ENCODE results near the gene IRF8. TPM values are rescaled to one million over a fixed set of nuclear protein-coding genes. Genes with fewer than 3 reads are reported as not detected.
A peak's percentile ranks its signal among the peaks of the same experiment; 100 is the strongest.
"Not testable (repeated sequence)": the region's sequence is repeated elsewhere in the genome, so short reads cannot be mapped to it uniquely, and the experiment has no call there.

IRF8 gene
- total and polyA plus RNA-seq, 5 experiments from 2014 or later: 2.0 to 17.8 (median 5.8) TPM

DNA sequence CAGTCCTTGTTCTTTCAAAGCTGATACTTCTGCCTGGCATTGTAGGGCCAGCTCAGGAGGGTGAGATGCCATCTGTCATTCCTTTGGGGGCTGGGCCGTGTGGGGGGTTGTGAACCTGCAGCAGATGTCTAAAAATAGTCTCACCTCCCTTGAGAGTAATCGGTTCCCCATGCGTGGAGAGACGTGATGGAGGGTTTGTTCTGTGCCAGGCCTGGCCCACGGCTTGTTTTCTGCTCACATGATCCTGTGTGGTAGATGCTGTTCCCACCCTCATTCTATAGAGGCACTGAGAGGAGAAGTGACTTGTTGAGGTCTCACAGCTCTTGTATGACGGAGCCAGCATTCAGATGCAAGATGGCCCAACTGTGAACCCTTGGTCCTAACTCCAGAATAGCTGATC lies 4.6 kb downstream of the IRF8 start:
- Mint-ChIP-seq H3K4me3 (peak overlapping the region; percentile 84 to 96 (median 92)), H3K27ac (peak overlapping the region; percentile 8 to 95 (median 92)), H3K27me3 (no peaks in the 10 kb centered on the region), H3K4me1 (peaks cover 21 to 85% (median 56%) of the 10 kb centered on the region in 4 donors), H3K36me3 (peaks cover 0 to 4% (median under 1%) of the 10 kb centered on the region in 3 donors), H3K9me3 (no peaks in the 10 kb centered on the region)
- POLR2A ChIA-PET: interaction anchor here (1.1 to 1.2 kb wide), 3 partner anchors 31 to 46 kb away, joined by 3 to 6 read pairs (median 3); no protein-coding TSS in a partner anchor
- no peak for ATAC-seq
- DNase-seq: peak in 2 of 10 donors; percentile 6 to 32

GRCh38 chr16:85905110-85906095 lies 6.4 kb downstream of the IRF8 start:
- H3K4me3 Mint-ChIP-seq: peak overlapping the region in 3 of 10 donors; percentile 24 to 91 (median 37)
- H3K27me3 Mint-ChIP-seq: no peaks in the 10 kb centered on the region
- H3K9me3 Mint-ChIP-seq: no peaks in the 10 kb centered on the region
- peaks cover 22 to 91% (median 48%) of the 10 kb centered on the region in 4 donors for H3K4me1 Mint-ChIP-seq
- ATAC-seq: no peak
- DNase-seq: no peak
- POLR2A ChIA-PET: interaction anchor here (1.7 kb wide), 1 partner anchor 23 kb away, joined by 3 read pairs; no protein-coding TSS in a partner anchor
- H3K36me3 Mint-ChIP-seq: peaks cover 3 to 10% (median 6%) of the 10 kb centered on the region in 3 donors
- peak overlapping the region in 3 of 10 donors; percentile 31 to 92 (median 56) for H3K27ac Mint-ChIP-seq

- H3K9me3 Mint-ChIP-seq: no peaks in the 10 kb centered on the region
- H3K4me3 Mint-ChIP-seq: peak overlapping the region in 1 of 10 donors; percentile 29
- H3K27me3 Mint-ChIP-seq: no peaks in the 10 kb centered on the region
- peaks cover 22 to 92% (median 46%) of the 10 kb centered on the region in 4 donors for H3K4me1 Mint-ChIP-seq
- H3K27ac Mint-ChIP-seq: peak overlapping the region in 4 of 10 donors; percentile 17 to 51 (median 44)
- H3K36me3 Mint-ChIP-seq: peaks cover 3 to 10% (median 6%) of the 10 kb centered on the region in 3 donors
- DNase-seq: no peak
- POLR2A ChIA-PET: interaction anchor here (1.7 kb wide), 1 partner anchor 22 kb away, joined by 3 read pairs; no protein-coding TSS in a partner anchor
- ATAC-seq: no peak
Observed at GRCh38 chr16:85906349-85906748, 7.4 kb downstream of the IRF8 start.

DNA sequence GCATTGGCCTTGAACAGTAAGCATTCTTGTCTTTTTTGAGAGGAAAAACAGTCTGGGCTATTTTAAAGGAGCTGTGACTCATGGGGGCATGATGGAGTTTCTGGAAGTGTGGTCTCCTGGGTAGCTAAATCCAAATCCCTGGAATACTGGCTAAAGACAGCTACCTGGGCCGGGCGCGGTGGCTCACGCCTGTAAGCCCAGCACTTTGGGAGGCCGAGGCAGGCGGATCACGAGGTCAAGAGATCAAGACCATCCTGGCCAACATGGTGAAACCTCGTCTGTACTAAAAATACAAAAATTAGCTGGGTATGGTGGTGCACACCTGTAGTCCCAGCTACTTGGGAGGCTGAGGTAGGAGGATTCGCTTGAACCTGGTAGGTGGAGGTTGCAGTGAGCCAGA lies 8.3 kb downstream of the IRF8 start:
- POLR2A ChIA-PET, H3K27me3 Mint-ChIP-seq: not testable (repeated sequence)
- H3K4me1 Mint-ChIP-seq: peaks cover 15 to 90% (median 38%) of the 10 kb centered on the region in 4 donors

DNA sequence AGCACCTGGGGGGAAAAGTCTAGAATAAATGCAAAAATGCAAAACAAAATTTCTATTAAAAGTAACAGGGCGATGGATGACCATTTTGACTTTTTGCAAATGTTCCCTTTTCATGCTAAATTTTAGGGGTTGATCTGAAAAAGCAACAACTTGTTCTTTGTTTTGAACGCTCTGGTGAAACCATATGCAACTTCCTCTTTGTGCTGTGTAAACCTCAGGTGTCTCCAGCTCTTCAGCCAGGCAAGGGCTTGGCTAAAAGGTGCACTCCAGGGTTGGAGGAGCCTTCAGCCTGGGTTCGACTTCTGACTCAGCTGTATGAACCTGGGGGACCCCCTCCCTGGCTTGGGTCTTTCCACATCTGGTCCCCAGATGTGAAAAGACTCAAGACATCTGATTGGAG lies 9.5 kb downstream of the IRF8 start:
- Mint-ChIP-seq H3K27ac (peak overlapping the region in 4 of 10 donors; percentile 4 to 74 (median 55)), H3K9me3 (no peaks in the 10 kb centered on the region), H3K4me3 (peak overlapping the region in 3 of 10 donors; percentile 3 to 50 (median 11)), H3K27me3 (no peaks in the 10 kb centered on the region), H3K4me1 (peaks cover 11 to 89% (median 27%) of the 10 kb centered on the region in 4 donors), H3K36me3 (peaks cover 3 to 12% (median 6%) of the 10 kb centered on the region in 3 donors)
- no peak for ATAC-seq
- DNase-seq: no peak
- POLR2A ChIA-PET: no interaction called here

More for the DNA sequence above, 8.3 kb downstream of the IRF8 start:
- H3K4me3 Mint-ChIP-seq, H3K9me3 Mint-ChIP-seq, DNase-seq, ATAC-seq: not testable (repeated sequence)
- Mint-ChIP-seq H3K27ac (peak overlapping the region in 1 of 10 donors; percentile 46), H3K36me3 (peaks cover 3 to 12% (median 6%) of the 10 kb centered on the region in 3 donors)

- no peaks in the 10 kb centered on the region for H3K27me3 Mint-ChIP-seq
- POLR2A ChIA-PET: interaction anchor here (1.0 to 1.1 kb wide), 2 partner anchors 10 to 87 kb away, joined by 3 to 4 read pairs; partner anchors contain the start of gene IRF8
- ATAC-seq (no peak), DNase-seq (no peak)
- peak overlapping the region in 3 of 10 donors; percentile 39 to 74 (median 49) for H3K27ac Mint-ChIP-seq
- H3K9me3 Mint-ChIP-seq: no peaks in the 10 kb centered on the region
- H3K4me3 Mint-ChIP-seq: peak overlapping the region in 2 of 10 donors; percentile 11 to 50
- H3K36me3 Mint-ChIP-seq: peaks cover 3 to 12% (median 6%) of the 10 kb centered on the region in 3 donors
- peaks cover 5 to 89% (median 22%) of the 10 kb centered on the region in 4 donors for H3K4me1 Mint-ChIP-seq
Observed at GRCh38 chr16:85908889-85909589, 10.1 kb downstream of the IRF8 start.

DNA sequence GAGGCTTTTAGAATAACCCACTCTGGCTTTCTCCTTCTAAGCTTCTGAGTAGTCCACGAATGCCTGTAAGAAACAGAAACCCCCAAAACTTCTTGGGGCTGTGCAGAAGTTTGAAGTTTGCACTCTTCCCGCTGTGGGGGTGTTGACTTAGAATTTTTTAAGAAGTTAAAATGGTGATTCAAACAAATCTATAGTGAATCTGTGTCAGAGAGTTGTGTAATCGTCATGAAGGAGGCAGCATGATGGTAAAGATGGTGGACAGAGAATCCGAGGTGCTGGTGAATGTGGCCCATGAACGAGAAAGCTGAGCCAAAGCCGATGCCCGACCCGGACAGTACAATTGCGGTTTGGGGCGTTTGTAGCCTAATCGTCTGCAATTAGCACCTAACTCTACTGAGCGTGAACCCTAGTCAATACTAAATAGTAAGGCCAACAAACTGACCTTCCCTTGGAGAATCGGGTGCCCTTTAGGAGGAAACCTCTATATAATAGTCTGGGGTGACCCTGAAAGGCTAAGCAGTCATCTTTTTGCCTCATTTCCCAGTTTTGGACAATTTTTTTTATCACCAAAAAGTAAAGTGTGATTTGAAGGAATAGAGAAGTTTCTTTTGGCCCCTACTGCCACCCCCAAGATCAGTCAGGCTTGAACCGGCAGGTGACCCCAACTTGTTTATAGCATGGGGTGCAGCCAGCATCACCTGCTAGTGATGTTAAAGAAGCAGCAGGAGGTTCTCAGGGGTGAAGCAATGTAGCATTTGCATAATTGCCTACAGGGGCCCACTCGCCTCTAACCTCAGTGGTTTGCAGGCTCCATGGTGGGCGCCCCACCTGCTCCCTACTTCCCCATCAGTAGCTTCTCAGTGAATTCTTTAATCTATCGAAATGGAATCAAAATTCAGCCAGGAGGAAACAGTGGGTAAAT lies 11.2 kb downstream of the IRF8 start:
- POLR2A ChIA-PET: interaction anchor here (1.0 to 1.1 kb wide), 2 partner anchors 11 to 89 kb away, joined by 3 to 4 read pairs; partner anchors contain the start of gene IRF8
- peaks cover 3 to 12% (median 6%) of the 10 kb centered on the region in 3 donors for H3K36me3 Mint-ChIP-seq
- H3K4me3 Mint-ChIP-seq: peak overlapping the region in 1 of 10 donors; percentile 50
- DNase-seq: no peak
- no peaks in the 10 kb centered on the region for H3K27me3 Mint-ChIP-seq
- peaks cover 5 to 87% (median 15%) of the 10 kb centered on the region in 4 donors for H3K4me1 Mint-ChIP-seq
- ATAC-seq: no peak
- H3K9me3 Mint-ChIP-seq: no peaks in the 10 kb centered on the region
- H3K27ac Mint-ChIP-seq: peak overlapping the region in 3 of 10 donors; percentile 21 to 74 (median 33)

DNA sequence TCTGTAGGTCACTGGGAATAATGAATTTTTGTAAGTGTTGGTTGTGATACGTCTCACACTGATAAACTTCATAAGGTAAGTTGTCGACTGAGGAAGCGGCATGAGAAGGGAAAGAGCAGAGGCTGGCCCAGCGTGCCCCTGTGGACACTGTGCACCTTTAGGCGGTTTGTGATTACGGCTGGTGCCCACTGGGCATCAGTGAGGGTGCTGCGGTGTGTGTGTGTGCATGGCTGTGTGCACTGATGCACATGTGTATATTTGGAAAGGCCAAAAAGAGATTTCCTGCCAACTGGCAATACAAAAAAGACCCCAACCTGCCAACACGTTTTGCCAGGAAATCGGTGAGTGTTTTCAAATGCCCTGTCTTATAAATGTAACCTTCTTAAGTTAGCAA lies 11.9 kb downstream of the IRF8 start:
- peaks cover 5 to 85% (median 15%) of the 10 kb centered on the region in 4 donors for H3K4me1 Mint-ChIP-seq
- H3K27me3 Mint-ChIP-seq: no peaks in the 10 kb centered on the region
- ATAC-seq (no peak), DNase-seq (no peak)
- peak overlapping the region in 1 of 10 donors; percentile 38 for H3K27ac Mint-ChIP-seq
- POLR2A ChIA-PET: no interaction called here
- H3K9me3 Mint-ChIP-seq: no peaks in the 10 kb centered on the region
- H3K4me3 Mint-ChIP-seq: peak overlapping the region in 1 of 10 donors; percentile 24
- H3K36me3 Mint-ChIP-seq: peaks cover 3 to 8% (median 6%) of the 10 kb centered on the region in 3 donors

- Mint-ChIP-seq H3K27me3 (no peaks in the 10 kb centered on the region), H3K4me3 (peak overlapping the region in 1 of 10 donors; percentile 15), H3K4me1 (peaks cover 5 to 85% (median 14%) of the 10 kb centered on the region in 4 donors), H3K27ac (peak overlapping the region in 2 of 10 donors; percentile 0 to 38), H3K36me3 (peaks cover 3 to 8% (median 6%) of the 10 kb centered on the region in 3 donors), H3K9me3 (no peaks in the 10 kb centered on the region)
- no peak for ATAC-seq
- DNase-seq: no peak
- POLR2A ChIA-PET: no interaction called here
Observed at GRCh38 chr16:85911251-85911930, 12.4 kb downstream of the IRF8 start.

DNA sequence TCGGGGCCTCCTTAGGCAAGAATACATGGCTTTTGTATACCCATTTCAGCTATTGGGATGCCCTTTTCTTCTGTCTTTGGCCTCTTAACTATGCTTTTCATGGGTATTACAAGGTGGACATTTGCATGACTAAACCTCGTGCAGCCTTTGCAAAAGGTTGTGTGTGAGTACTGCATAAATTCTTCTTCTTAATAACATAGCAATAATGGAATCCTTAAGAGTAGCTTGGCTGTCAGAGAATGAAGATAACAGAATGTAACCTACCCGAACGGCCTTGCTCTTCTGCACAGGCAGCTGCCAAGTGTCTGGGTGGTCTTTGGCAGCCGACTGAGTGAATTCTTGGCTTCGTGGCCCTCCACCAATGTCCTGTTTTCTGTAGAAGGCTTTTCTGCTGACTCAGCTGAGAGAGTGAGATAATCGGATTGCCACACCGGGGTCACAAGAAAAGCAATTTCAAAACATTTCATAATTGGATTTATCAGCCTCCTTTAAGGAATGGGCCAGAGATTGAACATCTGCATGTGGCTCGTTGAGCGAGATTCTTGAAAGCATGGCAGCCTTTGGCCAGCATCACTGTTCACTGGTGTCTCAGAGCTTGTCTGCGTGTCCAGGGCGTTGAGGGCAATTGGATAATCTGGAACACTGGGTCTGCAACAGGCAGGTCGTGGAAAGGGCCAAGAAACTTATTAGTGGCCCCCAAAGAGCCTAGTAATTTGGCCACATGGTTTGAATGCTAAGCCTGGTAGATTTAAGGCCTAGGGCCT lies 13.4 kb downstream of the IRF8 start:
- ATAC-seq: no peak
- Mint-ChIP-seq H3K27ac (peak overlapping the region in 1 of 10 donors; percentile 2), H3K36me3 (peaks cover 3 to 8% (median 6%) of the 10 kb centered on the region in 3 donors), H3K4me3 (no peak overlapping the region), H3K27me3 (no peaks in the 10 kb centered on the region), H3K9me3 (no peaks in the 10 kb centered on the region), H3K4me1 (peaks cover 9 to 85% (median 15%) of the 10 kb centered on the region in 4 donors)
- no peak for DNase-seq
- POLR2A ChIA-PET: no interaction called here
